Tibial nerve (tissue), 4 donors: ENCODE measurements around the gene ADH7. TPM values are rescaled to one million over a fixed set of nuclear protein-coding genes. Genes with fewer than 3 reads are reported as not detected.

Source experiments
- DNase-seq, 2 donors: peaks; one replicate each; pipeline ENCODE4 v3.0.0-alpha.2; 2019; ENCODE audit warnings: low spot score in 2 of 2
- H3K27ac ChIP-seq, 4 donors: fragments of 200-600 bp; sonication (generic) in 3 of 4; one replicate each; pipeline ENCODE4 v1.5.1; 2017 to 2019; ENCODE audit warnings: mild to moderate bottlenecking in 1 of 4
- H3K27me3 ChIP-seq, 2 donors: fragments of 200-600 bp; sonication (generic) in 1 of 2; one replicate each; pipeline versions ENCODE4 v1.5.1 to v1.6.0; 2017 to 2019
- H3K36me3 ChIP-seq, 3 donors: fragments of 200-600 bp; sonication (generic); one replicate each; pipeline ENCODE4 v1.5.1; 2018 to 2019
- H3K4me1 ChIP-seq, 4 donors: fragments of 200-600 bp; sonication (generic) in 3 of 4; one replicate each; pipeline ENCODE4 v1.5.1; 2017 to 2019
- H3K4me3 ChIP-seq, 4 donors: fragments of 200-600 bp; sonication (generic) in 3 of 4; one replicate each; pipeline ENCODE4 v1.5.1; 2017 to 2019; ENCODE audit warnings: mild to moderate bottlenecking in 1 of 4, moderate library complexity in 1 of 4
- H3K9me3 ChIP-seq, 4 donors: fragments of 200-600 bp; sonication (generic) in 3 of 4; one replicate each; pipeline ENCODE4 v1.5.1; 2017 to 2019
- CTCF ChIP-seq, 5 experiments: fragments of 200-600 bp in 3 of 5; fragments of 450-650 bp in 2 of 5; sonication (generic) in 3 of 5; IDR thresholded peaks; one replicate each; pipeline ENCODE4 v1.5.1; 2016 to 2019; ENCODE audit warnings: antibody characterized with exemption in 5 of 5, mild to moderate bottlenecking in 3 of 5, moderate library complexity in 2 of 5
- EP300 ChIP-seq, 2 donors: sonication (generic); formaldehyde crosslinking; IDR thresholded peaks; one replicate each; pipeline ENCODE4 v1.6.1; 2017; ENCODE audit warnings: antibody characterized with exemption in 2 of 2, mild to moderate bottlenecking in 1 of 2
- POLR2A ChIP-seq, 2 donors: fragments of 450-650 bp; IDR thresholded peaks; one replicate each; pipeline ENCODE4 v1.6.1; 2017; ENCODE audit warnings: antibody characterized with exemption in 2 of 2, mild to moderate bottlenecking in 2 of 2, moderate library complexity in 2 of 2
- WGBS, 2 donors: methylation state at CpG; one replicate each; pipeline ENCODE4 v1.1.5; 2018; 5-methylcytosine and 5-hydroxymethylcytosine counted together
- total RNA-seq, 4 donors: library from RNA; depleted of rRNA; stranded (reverse); fragments of >200 nt; gene quantifications; one replicate each; pipeline ENCODE4 v1.1.0, GENCODE V29; 2016

ADH7 gene
- total RNA-seq, 4 donors from 2014 or later, result not detected

- no peak overlapping the region for H3K27ac ChIP-seq
- TF ChIP-seq EP300 (IDR thresholded peaks at IDR 0.05) (no peak), POLR2A (IDR thresholded peaks at IDR 0.05) (no peak), CTCF (IDR thresholded peaks at IDR 0.05) (no peak)
- no peak overlapping the region for H3K4me3 ChIP-seq
- DNase-seq, result no peak
- H3K36me3 ChIP-seq, result no peaks in the 10 kb centered on the region
- H3K4me1 ChIP-seq, result no peaks in the 10 kb centered on the region
- no peaks in the 10 kb centered on the region for H3K27me3 ChIP-seq
- no peaks in the 10 kb centered on the region for H3K9me3 ChIP-seq
Measured at GRCh38 chr4:99411041-99411440, 24.1 kb downstream of the ADH7 start.

GRCh38 chr4:99410075-99410474, 25.1 kb downstream of the ADH7 start:
- peaks cover 2 to 4% (median 3%) of the 10 kb centered on the region in 4 donors for H3K4me1 ChIP-seq
- 89 to 91% methylated on average over 5 of the region's 5 CpGs for WGBS, 2 donors
- no peaks in the 10 kb centered on the region for H3K9me3 ChIP-seq
- H3K4me3 ChIP-seq, result no peak overlapping the region
- TF ChIP-seq EP300 (IDR thresholded peaks at IDR 0.05) (no peak), POLR2A (IDR thresholded peaks at IDR 0.05) (no peak), CTCF (IDR thresholded peaks at IDR 0.05) (no peak)
- no peaks in the 10 kb centered on the region for H3K36me3 ChIP-seq
- DNase-seq, result no peak
- H3K27ac ChIP-seq, result no peak overlapping the region
- H3K27me3 ChIP-seq, result no peaks in the 10 kb centered on the region

GRCh38 chr4:99408346-99408745, 26.8 kb downstream of the ADH7 start:
- DNase-seq, result no peak
- Histone ChIP-seq H3K4me3 (no peak overlapping the region), H3K9me3 (no peaks in the 10 kb centered on the region), H3K27ac (peak overlapping the region in 2 of 4 donors; percentile 28 to 40), H3K27me3 (no peaks in the 10 kb centered on the region), H3K4me1 (peaks cover 5 to 18% (median 11%) of the 10 kb centered on the region in 4 donors), H3K36me3 (no peaks in the 10 kb centered on the region)
- TF ChIP-seq POLR2A (IDR thresholded peaks at IDR 0.05) (no peak), CTCF (IDR thresholded peaks at IDR 0.05) (no peak), EP300 (IDR thresholded peaks at IDR 0.05) (no peak)

GRCh38 chr4:99405433-99406115, 29.6 kb downstream of the ADH7 start:
- no peaks in the 10 kb centered on the region for H3K9me3 ChIP-seq
- no peak overlapping the region for H3K4me3 ChIP-seq
- DNase-seq, result peak; percentile 73 to 93
- TF ChIP-seq POLR2A (IDR thresholded peaks at IDR 0.05) (no peak), CTCF (IDR thresholded peaks at IDR 0.05) (peak; percentile 84 to 96 (median 88)), EP300 (IDR thresholded peaks at IDR 0.05) (peak in 1 of 2 donors; percentile 77)
- H3K27me3 ChIP-seq, result no peaks in the 10 kb centered on the region
- peaks cover 5 to 30% (median 14%) of the 10 kb centered on the region in 4 donors for H3K4me1 ChIP-seq
- H3K36me3 ChIP-seq, result no peaks in the 10 kb centered on the region
- H3K27ac ChIP-seq, result peak overlapping the region; percentile 57 to 90 (median 80)
- 33 to 37% methylated on average over 6 of the region's 6 CpGs for WGBS, 2 donors

GRCh38 chr4:99404595-99405287, 30.4 kb downstream of the ADH7 start:
- H3K36me3 ChIP-seq, result no peaks in the 10 kb centered on the region
- peaks cover 5 to 30% (median 14%) of the 10 kb centered on the region in 4 donors for H3K4me1 ChIP-seq
- no peak overlapping the region for H3K4me3 ChIP-seq
- H3K27me3 ChIP-seq, result no peaks in the 10 kb centered on the region
- TF ChIP-seq EP300 (IDR thresholded peaks at IDR 0.05), result peak in 1 of 2 donors; percentile 38
- no peak for TF ChIP-seq CTCF (IDR thresholded peaks at IDR 0.05)
- no peak for DNase-seq
- 10 to 47% methylated on average over 4 of the region's 4 CpGs for WGBS, 2 donors
- H3K27ac ChIP-seq, result peak overlapping the region; percentile 57 to 90 (median 80)
- no peaks in the 10 kb centered on the region for H3K9me3 ChIP-seq
